ENCODE measurements around the gene IFNA16. TPM values are rescaled to one million over a fixed set of nuclear protein-coding genes. Genes with fewer than 3 reads are reported as not detected.
A peak's percentile ranks its signal among the peaks of the same experiment; 100 is the strongest.

Gene IFNA16
- total and polyA plus RNA-seq, 11 donors, result not detected

DNA sequence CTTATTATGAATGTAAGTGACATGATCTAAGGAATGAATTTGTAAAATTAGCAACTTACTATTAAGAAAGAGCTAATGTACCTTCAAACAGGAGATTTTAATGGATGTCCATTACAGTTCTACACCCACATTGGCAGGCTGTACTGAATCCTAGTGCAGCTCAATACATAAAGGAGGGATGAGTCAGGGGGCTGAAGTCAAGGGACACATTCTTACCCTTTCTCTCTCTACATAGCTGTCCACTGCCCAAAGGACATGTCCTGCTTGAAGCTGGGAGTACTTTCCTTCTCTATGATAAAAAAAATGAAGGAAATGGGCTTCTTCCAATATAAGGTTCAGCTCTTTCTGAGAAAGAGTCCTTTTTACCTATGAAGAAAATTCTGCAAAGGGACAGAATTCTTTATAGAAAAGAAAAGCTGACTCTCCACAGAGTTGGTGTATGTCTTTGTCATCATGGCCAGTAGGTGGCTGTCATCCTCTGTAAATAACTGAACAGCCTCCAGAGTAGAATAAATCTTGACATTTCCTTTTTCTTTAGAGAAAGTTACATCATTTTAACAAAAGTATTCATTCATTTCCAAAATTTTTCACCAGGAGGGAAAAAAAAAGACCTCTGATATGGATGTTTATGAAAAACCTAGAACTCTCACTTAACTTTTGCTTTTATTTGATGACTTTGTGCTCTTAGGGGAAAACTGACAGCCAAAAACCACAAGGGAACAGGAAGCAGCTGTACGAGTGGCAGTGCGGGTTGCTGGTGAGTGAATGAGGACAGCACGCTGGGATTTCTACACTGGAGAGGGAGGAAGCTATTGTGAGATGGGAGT, 35.8 kb upstream of the IFNA16 start:
- Histone ChIP-seq H3K4me1 (peaks cover 0 to 11% (median 2%) of the 10 kb centered on the region in 12 donors), H3K27ac (no peak overlapping the region), H3K9me3 (no peaks in the 10 kb centered on the region), H3K4me3 (no peak overlapping the region), H3K27me3 (peaks cover 0 to 18% (median 6%) of the 10 kb centered on the region in 9 donors), H3K36me3 (no peaks in the 10 kb centered on the region)
- TF ChIP-seq, protein P1, sequence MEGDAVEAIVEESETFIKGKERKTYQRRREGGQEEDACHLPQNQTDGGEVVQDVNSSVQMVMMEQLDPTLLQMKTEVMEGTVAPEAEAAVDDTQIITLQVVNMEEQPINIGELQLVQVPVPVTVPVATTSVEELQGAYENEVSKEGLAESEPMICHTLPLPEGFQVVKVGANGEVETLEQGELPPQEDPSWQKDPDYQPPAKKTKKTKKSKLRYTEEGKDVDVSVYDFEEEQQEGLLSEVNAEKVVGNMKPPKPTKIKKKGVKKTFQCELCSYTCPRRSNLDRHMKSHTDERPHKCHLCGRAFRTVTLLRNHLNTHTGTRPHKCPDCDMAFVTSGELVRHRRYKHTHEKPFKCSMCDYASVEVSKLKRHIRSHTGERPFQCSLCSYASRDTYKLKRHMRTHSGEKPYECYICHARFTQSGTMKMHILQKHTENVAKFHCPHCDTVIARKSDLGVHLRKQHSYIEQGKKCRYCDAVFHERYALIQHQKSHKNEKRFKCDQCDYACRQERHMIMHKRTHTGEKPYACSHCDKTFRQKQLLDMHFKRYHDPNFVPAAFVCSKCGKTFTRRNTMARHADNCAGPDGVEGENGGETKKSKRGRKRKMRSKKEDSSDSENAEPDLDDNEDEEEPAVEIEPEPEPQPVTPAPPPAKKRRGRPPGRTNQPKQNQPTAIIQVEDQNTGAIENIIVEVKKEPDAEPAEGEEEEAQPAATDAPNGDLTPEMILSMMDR (IDR thresholded peaks at IDR 0.05), result peak; percentile 26 to 61 (median 43)
- TF ChIP-seq POLR2A (IDR thresholded peaks at IDR 0.05), result no peak
- WGBS, 4 donors, result 0 to 2% (median 1%) methylated on average over 3 of the region's 3 CpGs
- peak; percentile 32 to 84 (median 72) for ATAC-seq
- DNase-seq, result peak; percentile 26 to 58 (median 33)
- intact Hi-C loops (cut with DNase I), result loop anchor here in 2 of 10 donors (10.0 kb wide), 1 partner anchor 532 kb away; no protein-coding TSS in a partner anchor

DNA sequence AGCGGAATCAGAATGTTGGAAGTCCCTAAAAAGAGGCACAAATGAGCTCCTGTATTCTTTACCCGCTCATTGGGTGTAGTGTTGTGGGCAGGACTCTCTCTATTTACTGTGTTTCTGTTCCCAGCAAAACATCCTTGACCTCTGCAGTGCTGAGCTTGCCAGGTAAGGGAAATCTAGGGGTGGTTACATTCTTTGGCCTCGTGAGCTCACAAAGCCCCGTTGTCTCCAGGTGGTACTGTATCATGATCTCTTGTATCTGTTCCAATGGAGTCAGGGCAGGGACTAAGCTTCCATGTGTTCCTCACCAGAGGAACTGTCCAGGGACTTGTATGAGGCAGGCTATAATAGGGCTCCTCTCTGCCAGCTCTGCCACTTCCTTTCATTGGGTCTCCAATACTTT, 34.5 kb upstream of the IFNA16 start:
- intact Hi-C loops (cut with DNase I), result loop anchor here in 2 of 10 donors (10.0 kb wide), 1 partner anchor 533 kb away; no protein-coding TSS in a partner anchor
- DNase-seq, result no peak

DNA sequence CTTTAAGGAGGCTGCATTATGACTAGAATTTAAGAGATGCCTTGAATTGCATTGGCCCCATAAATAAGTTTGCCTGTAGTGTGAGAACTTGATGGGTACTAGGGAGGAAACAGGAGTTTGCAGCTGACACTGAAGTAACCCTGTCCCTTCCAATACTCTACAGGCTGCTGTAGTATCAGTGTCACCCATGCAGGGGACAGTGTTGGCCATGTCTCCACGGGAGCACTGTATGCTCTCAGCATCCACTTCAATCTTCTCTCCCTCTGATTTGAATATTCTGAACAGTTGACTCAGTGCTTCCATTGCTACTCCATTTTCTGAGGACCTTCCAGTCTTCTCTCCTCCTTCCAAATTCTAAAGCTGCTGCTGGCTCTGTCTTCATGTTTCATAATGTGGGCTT, 34.1 kb upstream of the IFNA16 start:
- Histone ChIP-seq H3K27me3 (peaks cover 0 to 20% (median 6%) of the 10 kb centered on the region in 9 donors), H3K4me3 (no peak overlapping the region), H3K36me3 (no peaks in the 10 kb centered on the region), H3K9me3 (no peaks in the 10 kb centered on the region), H3K4me1 (peaks cover 0 to 11% (median 2%) of the 10 kb centered on the region in 12 donors), H3K27ac (no peak overlapping the region)
- DNase-seq (no peak), ATAC-seq (no peak)
- TF ChIP-seq, protein P1 (IDR thresholded peaks at IDR 0.05), result no peak
- TF ChIP-seq POLR2A (IDR thresholded peaks at IDR 0.05), result no peak
- 18 to 58% (median 28%) methylated on average over 1 of the region's 1 CpG for WGBS, 4 donors
- intact Hi-C loops (cut with DNase I), result loop anchor here in 2 of 10 donors (10.0 kb wide), 1 partner anchor 534 kb away; no protein-coding TSS in a partner anchor

More for the DNA sequence above, 34.5 kb upstream of the IFNA16 start:
- no peak overlapping the region for H3K4me3 ChIP-seq
- WGBS, 4 donors, result 66 to 76% (median 69%) methylated on average over 4 of the region's 4 CpGs
- ATAC-seq, result no peak
- peaks cover 0 to 11% (median 2%) of the 10 kb centered on the region in 12 donors for H3K4me1 ChIP-seq
- TF ChIP-seq, protein P1 (IDR thresholded peaks at IDR 0.05), result no peak
- TF ChIP-seq POLR2A (IDR thresholded peaks at IDR 0.05), result no peak
- H3K9me3 ChIP-seq, result no peaks in the 10 kb centered on the region
- peaks cover 0 to 20% (median 6%) of the 10 kb centered on the region in 9 donors for H3K27me3 ChIP-seq
- H3K27ac ChIP-seq, result no peak overlapping the region
- H3K36me3 ChIP-seq, result no peaks in the 10 kb centered on the region

DNA sequence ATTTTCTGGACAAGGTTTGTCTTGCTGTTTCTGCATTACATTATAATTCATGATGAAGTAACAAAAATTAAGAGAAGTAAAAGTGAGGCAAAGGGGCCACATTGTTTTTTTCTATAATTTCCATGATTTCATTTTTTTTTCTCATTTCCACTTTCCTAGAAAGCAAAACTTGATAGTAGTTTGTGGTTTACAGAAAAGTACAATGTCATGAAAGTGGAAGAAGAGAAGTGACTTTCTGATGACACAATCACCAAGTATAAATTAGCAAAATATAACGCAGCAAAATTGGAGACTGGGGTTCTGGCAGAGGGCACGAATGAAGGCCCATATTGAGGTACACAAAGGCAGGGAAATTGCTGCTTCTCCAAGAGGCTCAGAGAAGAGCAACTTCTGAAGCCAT, 27.7 kb upstream of the IFNA16 start:
- Histone ChIP-seq H3K27ac (no peak overlapping the region), H3K27me3 (peaks cover 0 to 38% (median 7%) of the 10 kb centered on the region in 9 donors), H3K4me1 (peaks cover 0 to 6% (median 0%) of the 10 kb centered on the region in 12 donors), H3K36me3 (no peaks in the 10 kb centered on the region), H3K4me3 (no peak overlapping the region), H3K9me3 (no peaks in the 10 kb centered on the region)
- no peak for DNase-seq
- TF ChIP-seq POLR2A (IDR thresholded peaks at IDR 0.05), result no peak
- TF ChIP-seq, protein P1 (IDR thresholded peaks at IDR 0.05), result no peak
- intact Hi-C loops (cut with DNase I), result no loop called here
- WGBS, 4 donors, result 40 to 59% (median 48%) methylated on average over 2 of the region's 2 CpGs
- no peak for ATAC-seq

Data from heart left ventricle (tissue), 16 donors.